ENCODE results near the gene MROH2A.

Gene MROH2A

DNA sequence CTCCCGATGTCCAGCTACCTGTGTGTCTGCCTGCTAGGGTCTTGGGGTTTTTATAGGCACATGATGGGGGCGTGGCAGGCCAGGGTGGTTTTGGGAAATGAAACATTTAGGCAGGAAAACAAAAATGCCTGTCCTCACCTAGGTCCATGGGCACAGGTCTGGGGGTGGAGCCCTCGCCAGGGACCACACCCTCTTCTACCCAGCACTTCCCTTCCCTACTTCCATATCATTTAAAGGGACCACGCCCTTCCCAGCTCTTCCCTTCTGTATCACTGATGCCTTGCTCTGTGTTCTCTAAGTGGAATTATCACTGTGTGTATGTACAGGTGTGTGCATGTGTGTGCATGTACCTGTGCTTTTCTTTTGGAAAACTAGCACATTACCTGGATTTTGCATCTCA, 11.7 kb upstream of the MROH2A start:
- DNase-seq, result no peak

DNA sequence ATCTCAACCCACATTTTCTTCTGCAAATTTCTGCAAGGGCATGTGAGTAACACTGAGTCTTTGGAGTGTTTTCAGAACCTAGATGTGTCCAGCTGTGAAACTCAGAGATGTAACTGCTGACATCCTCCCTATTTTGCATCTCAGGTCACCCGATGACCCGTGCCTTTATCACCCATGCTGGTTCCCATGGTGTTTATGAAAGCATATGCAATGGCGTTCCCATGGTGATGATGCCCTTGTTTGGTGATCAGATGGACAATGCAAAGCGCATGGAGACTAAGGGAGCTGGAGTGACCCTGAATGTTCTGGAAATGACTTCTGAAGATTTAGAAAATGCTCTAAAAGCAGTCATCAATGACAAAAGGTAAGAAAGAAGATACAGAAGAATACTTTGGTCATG, 10.1 kb upstream of the MROH2A start:
- no peak for DNase-seq

DNA sequence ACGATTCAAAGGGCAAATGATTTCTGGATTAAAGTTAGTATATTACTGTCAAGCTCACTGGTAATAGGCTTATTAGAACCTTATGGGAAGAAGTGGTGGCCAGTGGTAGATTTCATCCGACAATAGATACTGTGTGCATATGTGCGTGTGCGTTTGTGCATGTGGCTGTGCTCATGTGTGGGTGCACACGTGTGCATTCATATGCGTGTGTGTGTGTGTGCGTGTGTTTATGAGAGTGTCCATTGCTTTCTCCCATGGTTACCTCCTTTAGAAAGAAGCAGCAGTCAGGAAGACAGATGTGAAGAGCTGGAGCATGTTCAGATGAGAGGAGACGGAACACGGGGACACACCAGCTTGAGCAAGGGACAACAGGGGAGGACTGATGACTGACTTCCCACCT, 8.9 kb upstream of the MROH2A start:
- DNase-seq, result no peak

DNA sequence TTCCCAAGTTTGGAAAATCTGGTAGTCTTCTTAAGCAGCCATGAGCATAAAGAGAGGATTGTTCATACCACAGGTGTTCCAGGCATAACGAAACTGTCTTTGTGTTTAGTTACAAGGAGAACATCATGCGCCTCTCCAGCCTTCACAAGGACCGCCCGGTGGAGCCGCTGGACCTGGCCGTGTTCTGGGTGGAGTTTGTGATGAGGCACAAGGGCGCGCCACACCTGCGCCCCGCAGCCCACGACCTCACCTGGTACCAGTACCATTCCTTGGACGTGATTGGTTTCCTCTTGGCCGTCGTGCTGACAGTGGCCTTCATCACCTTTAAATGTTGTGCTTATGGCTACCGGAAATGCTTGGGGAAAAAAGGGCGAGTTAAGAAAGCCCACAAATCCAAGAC, 6.0 kb upstream of the MROH2A start:
- DNase-seq, result no peak

DNA sequence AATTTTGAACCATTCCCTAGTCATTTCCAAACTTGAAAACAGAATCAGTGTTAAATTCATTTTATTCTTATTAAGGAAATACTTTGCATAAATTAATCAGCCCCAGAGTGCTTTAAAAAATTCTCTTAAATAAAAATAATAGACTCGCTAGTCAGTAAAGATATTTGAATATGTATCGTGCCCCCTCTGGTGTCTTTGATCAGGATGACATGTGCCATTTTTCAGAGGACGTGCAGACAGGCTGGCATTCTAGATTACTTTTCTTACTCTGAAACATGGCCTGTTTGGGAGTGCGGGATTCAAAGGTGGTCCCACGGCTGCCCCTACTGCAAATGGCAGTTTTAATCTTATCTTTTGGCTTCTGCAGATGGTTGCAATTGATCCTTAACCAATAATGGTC, 5.5 kb upstream of the MROH2A start:
- DNase-seq, result no peak

DNA sequence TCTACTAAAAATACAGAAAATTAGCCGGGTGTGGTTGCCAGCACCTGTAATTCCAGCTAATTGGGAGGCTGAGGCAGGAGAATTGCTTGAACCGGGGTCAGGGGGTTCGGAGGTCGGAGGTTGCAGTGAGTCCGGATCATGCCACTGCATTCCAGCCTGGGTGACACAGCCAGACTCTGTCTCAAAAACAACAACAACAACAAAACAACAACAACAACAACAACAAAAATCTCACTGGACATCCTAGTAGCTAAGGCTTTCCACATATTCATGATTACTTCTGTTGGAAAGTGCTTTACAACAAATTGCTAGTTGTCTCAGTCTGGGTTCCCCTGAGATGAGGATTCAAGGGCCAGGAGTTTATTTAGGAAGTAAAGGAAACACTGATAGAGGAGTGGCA, 4.3 kb upstream of the MROH2A start:
- DNase-seq, result no peak

DNA sequence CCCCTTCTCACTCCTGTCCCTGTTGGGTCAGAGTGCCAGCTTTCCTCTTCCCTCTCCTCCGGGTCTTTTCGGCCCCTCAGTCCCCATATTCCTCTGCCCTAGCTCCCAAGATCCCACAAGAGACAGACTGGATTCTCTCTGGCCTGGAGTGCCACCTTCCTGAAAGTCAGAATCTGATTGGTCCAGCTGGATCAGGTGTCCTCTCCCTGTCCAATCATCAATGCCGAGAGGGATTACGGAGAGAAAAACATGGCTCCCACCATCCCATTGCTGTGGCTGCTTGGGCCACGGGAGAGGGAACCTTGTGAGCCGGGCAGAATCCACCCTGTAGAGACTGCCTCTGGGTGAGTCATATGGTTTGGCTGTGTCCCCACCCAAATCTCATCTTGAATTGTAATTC, 2.7 kb upstream of the MROH2A start:
- DNase-seq, result no peak

DNA sequence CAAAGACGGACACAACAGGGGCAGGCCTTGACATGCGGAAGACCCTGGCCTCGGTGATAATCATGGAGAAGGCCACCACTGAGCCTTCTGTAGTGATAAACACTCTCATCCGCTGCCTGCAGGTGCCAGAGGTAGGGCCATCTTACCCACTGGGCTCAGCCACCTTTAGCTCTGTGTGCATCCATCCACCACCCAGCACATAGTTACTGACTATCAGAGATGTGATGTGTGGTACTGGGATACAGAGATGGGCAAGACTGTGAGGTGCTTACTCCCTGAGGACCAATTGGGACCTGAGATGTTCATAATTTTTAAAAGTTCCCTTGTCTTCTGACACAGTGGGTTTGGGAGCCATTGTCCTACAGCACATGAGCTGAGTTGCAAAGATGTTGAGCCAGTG, 1.6 kb downstream of the MROH2A start:
- no peak for DNase-seq

DNA sequence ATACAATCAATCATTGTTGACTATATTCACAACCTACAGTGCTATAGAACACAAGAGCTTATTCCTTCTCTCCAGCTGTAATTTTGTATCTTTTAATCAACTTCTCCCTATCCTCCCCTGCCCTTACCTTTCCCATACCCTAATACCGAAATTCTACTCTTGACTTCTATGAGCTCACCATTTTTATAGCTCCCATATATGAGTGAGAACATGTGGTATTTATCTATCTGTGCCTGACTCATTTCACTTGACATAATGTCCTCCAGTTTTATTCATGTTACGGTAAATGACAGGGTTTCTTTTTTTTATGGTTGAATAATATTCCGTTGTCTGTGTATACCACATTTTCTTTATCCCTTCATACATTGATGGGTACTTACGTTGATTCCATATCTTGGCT, 2.6 kb downstream of the MROH2A start:
- no peak for DNase-seq

DNA sequence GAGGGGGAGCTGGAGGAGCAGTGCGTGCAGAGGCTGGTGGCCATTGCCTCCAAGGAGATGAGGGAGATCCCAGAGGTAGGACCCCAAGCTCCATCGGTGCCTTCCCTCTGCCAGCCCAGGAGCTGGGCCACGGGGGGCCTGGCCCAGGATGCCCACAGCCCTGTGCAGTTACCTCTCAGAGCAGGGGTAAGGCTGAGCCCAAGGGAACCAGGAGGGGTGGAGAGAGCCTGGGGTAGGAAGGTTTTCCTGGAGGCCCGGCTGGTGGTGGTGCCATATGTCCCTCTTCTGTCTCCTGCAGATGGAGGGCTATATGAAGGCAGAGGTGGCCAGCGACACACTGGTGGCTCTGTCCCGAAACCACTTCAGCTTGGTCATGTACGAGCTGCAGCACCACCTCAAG, 11.4 kb downstream of the MROH2A start:
- DNase-seq, result no peak

DNA sequence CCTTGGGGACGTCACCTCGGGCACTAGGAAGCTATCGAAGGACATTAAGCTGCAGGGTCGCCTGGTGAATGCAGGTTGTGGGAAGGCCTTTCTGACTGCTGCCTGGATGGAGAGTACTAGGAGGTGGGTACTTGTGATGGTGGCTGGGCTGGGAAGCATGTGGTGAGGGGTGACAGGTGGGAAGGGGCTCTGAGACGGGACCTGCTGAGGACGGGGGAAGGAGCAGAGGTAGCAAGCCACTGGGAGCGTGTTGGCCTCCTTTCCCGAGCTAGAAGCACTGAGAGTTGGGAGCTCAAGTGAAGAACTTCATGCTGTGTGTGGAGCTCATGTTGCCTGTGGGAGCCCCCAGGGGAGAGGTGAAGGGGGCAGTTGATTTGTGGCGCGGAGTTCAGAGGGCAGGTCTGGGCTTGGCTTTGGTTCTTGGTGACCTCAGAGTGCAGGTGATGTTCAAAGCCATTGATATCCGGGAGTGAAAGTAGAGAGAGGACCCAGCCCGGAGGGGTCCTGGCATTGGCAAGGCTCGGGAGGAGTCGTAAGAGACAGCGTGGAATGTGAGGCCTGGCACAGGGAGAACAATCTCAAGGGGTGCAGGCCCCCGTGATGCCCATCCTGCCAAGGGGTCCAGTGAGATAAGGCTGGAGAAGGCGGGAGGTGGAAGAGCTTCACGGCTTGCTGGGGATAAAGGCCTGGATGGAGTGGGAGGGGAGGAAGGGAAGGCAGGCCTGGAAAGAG, 13.2 kb downstream of the MROH2A start:
- DNase-seq, result no peak

DNA sequence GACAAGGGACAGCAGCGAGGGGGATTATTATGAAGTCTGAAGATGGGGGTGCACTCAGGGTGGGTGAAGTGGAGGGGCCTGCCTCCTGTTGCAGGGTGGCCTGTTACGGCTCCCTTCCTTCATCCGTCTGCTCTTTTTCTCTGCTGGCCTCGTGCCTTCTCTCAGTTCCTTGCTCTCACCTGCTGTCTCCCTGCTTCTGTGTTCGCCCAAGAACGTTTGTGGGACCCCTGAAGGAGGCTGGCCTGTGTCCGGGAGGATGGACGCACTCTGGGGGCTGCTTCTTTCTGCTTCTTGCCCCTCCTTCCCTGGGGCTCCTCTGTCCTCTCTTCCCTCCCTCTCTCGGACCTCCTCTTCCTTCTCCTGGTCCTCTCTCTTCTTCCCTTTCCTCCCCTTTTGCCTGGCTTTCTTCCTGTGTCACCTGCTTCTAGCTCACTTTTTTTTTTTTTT, 13.8 kb downstream of the MROH2A start:
- DNase-seq, result no peak

DNA sequence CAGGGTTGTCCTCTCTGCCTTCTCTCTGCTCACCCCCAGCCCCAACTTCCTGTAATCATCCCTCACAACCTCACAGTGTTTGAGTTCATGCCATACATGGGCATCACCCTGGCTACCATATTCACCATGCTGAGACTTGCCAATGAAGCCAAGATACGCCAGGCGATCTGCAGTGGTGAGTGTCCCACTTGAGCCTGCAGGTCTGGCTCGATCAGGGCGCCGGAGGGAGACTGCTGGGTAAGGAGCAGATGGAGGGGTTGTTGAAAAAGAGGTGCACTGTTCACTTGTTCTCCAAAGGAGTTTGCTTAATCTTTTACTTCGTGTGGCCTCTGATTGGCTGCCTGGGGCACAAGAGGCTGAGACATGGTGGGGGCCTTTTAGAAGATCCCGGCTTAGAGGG, 14.6 kb downstream of the MROH2A start:
- no peak for DNase-seq

DNA sequence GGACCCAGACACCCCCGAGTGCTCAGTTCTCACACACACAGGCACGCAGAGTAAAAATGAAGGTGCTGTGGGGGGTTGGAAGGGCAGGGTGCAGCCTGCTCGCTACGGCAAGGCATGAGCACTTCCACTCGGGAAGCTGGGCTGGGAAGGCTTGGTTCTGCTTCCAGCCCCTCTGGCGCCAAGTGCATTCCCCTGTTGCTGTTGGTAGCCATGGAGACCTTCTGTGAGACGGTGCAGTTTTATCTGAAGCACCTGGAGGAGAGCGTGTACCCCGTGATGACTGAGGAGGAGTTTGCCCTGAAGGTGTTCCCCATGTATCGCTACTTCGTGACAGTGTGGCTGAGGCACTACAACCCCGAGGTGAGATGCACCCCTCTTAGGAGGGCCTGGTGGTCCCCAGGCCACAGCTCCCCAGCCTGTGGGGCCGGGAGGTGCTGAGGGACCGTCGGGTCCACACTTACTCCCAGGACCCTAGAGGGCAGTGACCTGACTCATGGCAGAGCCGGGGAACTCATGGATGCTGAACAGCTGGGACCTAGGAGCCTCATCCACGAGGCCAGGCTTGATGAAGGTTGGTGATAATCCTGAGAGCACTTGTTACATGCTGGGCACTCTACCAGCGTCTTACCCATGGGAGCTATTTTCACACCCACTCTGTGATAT, 15.5 kb downstream of the MROH2A start:
- no peak for DNase-seq

DNA sequence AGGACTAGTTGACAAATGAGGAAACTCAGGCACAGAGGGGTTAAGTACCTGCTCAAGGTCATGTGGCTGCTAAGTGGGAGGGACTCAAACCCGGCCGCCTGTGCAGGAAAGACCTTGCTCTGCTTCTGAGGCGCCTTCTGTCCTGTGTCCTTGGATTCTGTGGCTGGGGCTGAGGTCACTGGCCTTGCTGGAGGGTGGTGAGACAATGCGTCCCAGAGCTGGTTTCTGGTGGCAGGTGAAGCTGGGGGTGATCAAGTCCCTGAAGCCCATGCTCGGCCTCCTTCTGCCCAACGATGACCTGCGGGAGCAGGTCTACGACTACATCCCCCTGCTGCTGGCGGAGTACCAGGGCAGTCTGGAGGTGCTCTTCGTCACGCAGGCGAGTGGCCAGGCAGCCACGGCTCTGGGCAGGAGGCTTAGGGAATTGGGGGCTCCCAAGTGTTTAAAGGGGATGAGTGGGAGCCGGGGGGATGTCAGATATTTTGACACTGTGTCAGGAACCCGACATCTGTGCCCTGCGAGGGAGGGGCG, 16.1 kb downstream of the MROH2A start:
- DNase-seq, result no peak

DNA sequence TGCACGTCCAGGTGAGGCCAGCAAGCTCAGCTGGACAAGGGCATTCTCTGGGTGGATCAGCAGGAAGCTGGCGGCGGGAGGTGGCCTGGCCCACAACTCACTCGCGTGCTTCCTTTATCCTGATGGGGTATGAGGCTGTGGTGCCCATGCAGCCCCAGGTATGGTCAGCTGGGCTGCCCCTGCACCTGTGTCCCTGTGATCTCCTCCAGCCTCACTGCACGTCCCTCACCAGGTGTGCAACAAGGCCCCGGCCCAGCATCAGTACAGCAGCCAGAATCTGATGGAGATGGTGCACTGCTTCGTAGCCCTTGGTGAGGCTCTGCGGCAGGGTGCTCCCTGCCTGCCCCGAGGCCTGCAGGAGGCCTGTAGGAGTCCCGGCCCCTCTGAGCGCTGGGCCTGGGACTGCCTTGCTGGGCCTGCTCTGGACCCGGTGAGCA, 17.6 kb downstream of the MROH2A start:
- no peak for DNase-seq

DNA sequence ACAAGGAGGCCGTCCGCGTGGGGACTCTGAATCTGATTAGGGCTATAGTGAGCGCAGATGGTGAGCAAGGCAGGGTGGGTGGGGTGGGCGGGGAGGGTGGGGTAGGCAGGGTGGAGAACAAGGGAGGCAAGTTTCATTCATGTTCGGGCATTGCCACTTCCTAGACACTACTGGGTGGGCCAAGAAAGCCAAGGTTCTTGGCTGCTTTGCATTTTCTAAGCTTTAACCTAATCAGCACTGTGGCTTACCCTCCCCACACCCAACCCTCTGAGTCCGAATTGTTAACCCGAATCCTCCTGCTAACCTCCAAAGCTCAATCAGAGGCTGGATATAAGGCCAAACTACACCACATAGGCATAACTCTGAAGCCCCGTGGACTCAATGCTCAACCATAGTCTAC, 18.1 kb downstream of the MROH2A start:
- DNase-seq, result no peak

DNA sequence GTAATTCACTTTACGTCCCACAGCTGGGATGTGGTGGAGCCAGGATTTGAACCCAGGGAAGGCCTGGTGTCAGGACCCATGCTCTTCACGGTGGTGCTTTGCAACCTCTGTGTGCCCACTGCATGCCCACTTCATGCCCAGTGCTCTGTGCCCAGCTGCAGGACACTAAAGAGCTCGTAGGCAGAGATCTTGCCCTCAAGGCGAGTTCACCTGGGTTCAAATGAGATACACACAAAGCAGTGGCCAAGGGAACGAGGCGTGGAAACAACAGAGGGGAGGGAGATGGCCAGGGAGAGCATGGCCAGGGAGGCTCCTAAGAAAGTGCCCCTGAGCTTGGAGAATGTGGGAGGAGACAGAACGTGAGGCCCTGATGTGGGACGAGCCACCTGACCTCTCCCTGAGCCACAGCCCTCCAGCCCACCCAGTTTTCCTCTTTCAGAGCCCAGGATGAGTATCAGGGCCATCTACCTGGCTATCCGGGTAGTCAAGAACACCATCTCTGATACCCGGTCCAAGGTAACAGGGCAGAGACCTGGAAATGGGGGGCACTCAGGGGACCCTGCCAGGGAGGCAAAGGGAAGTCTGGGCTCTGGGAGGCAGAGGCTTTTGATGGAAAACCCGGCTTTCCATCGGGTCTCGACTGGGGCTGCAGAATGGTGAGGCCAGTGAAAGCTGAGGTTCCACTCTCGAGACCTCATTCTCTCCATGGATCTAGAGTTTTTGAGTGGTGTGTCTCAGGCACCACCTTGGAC, 20.4 kb downstream of the MROH2A start:
- no peak for DNase-seq

DNA sequence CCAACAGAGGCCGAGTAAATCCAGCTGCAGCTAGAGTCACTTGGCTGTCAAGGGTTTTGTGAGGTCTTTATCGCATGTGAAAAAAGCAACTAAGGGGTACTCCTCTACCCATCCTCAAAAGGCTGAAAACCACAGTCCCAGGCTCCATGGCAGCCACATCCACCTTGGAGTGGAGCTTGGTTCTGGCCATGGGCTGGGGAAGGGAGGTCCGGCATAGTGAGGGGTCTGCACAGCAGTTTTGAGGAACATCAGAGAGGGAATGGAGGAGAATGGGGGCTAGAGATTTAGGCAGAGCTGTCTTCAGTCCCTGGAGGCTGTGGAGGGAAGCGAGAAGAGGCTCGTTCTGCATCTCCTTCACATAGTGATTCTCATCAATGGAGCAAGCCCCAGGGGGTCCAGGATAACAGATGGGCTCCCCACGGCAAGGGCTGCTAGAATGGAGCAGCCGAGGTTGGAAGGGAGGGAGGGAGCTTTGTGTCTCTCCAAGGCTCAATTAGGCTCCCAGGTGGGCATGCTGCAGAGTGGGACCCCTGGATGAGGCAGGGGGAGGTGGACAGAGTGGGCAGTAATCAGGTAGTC, 21.0 kb downstream of the MROH2A start:
- DNase-seq, result no peak

DNA sequence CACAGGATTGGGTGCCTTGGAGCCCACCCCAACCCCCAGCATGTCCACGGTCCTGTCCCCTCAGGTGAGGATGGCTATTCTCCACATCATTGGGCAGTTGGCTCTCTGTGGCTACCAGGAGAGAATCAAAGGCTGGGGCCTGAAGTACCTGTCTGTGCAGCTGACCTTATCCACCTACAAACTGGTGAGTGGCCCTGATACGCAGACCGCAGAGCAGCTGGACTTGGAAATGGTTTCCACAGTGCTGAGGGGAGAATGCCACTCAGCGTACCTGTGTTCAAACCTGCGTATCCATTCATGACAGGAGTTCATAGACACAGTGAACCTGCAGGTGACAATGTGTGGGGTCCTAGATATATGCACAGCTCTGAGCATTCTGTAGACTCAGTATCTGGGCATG, 21.6 kb downstream of the MROH2A start:
- DNase-seq, result no peak

DNA sequence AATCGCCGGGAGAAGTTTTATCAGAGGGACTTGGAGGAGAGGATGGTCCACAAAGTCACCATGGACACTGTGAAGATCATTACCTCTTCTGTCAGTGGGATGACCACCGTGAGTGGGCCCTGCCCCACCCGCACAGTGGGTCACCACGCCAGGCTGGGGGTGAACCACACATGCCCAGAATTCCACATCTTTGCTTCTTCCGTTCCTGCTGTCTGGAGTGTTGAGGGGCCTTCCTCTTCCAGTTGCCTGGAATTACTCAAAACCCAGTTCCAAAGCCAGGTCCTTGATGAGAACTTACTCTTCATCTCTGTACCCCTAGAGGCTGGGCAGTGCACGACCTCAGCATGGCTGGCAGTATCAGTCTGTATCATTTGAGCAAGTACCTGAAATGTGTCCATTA, 22.1 kb downstream of the MROH2A start:
- no peak for DNase-seq

DNA sequence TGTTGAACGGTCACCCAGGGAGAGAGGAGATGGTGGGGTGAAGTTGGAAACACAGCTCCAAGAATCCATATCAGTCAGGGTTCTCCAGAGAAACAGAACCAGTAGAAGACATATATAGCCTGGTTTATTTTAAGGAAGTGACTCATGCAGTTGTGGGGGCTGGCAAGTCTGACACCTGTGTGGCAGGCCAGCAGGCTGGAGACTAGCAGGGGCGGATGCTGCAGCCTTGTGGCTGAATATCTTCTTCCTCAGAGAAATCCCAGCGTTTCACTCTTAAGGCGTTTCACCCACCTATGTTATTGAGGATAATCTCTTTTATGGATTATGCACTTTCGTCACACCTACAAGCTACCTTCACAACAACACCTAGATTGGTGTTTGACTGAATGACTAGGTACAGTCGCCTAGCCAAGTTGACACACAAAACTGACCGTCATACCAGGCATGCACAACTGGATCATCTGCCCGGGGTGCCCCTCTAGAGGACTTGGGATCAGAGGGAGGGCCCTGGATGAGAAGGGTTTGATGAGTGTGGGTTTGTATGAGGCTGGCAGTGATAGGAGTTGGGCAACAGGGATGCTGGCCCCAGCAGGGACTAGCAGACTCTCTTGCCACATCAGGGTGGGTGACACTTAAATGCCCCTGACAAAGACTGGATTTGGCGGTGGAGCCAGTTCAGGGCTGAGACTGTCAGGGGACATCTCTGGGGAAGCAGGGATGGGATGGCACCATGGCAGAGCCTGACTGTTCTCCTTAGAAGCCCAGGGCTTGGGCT, 23.4 kb downstream of the MROH2A start:
- DNase-seq, result no peak
